DMS153 treated with DMSO at 0.1 percent for 48 hours (cell line): ENCODE measurements around the gene SLFN12L.
"Not testable (repeated sequence)": the region's sequence is repeated elsewhere in the genome, so short reads cannot be mapped to it uniquely, and the experiment has no call there.

Source experiments
- DNase-seq: peaks from one replicate; lab custom pipeline; 2025; ENCODE audit not compliant: unreplicated experiment; lab: John Stamatoyannopoulos, UW

The SLFN12L gene

GRCh38 chr17:35543856-35544255, 6.4 kb upstream of the SLFN12L start:
- DNase-seq, result no peak

GRCh38 chr17:35542990-35543389, 5.5 kb upstream of the SLFN12L start:
- DNase-seq, result no peak

GRCh38 chr17:35541434-35541833, 4.0 kb upstream of the SLFN12L start:
- DNase-seq, result no peak

- no peak for DNase-seq
Observed at GRCh38 chr17:35540589-35541404, 3.3 kb upstream of the SLFN12L start.

- DNase-seq, result no peak
Observed at GRCh38 chr17:35539659-35540026, 2.2 kb upstream of the SLFN12L start.

- DNase-seq, result no peak
Observed at GRCh38 chr17:35536664-35537171, 760 bp downstream of the SLFN12L start.

- not testable (repeated sequence) for DNase-seq
Observed at GRCh38 chr17:35535406-35535805, 2.1 kb downstream of the SLFN12L start.

GRCh38 chr17:35534576-35535093, 2.8 kb downstream of the SLFN12L start:
- no peak for DNase-seq

GRCh38 chr17:35531160-35531559, 6.3 kb downstream of the SLFN12L start:
- DNase-seq, result no peak

GRCh38 chr17:35529866-35530265, 7.6 kb downstream of the SLFN12L start:
- no peak for DNase-seq

- not testable (repeated sequence) for DNase-seq
Observed at GRCh38 chr17:35529326-35529725, 8.2 kb downstream of the SLFN12L start.

GRCh38 chr17:35523296-35523695, 14.2 kb downstream of the SLFN12L start:
- DNase-seq, result no peak

- not testable (repeated sequence) for DNase-seq
Observed at GRCh38 chr17:35521654-35522256, 15.7 kb downstream of the SLFN12L start.

- DNase-seq, result no peak
Observed at GRCh38 chr17:35521150-35521549, 16.3 kb downstream of the SLFN12L start.

GRCh38 chr17:35519906-35520442, 17.5 kb downstream of the SLFN12L start:
- no peak for DNase-seq

GRCh38 chr17:35519439-35519838, 18.0 kb downstream of the SLFN12L start:
- DNase-seq, result no peak

GRCh38 chr17:35518431-35518830, 19.0 kb downstream of the SLFN12L start:
- not testable (repeated sequence) for DNase-seq

GRCh38 chr17:35515027-35515426, 22.5 kb downstream of the SLFN12L start:
- DNase-seq, result no peak

- DNase-seq, result no peak
Observed at GRCh38 chr17:35514564-35514963, 22.9 kb downstream of the SLFN12L start.

- no peak for DNase-seq
Observed at GRCh38 chr17:35510052-35510451, 27.4 kb downstream of the SLFN12L start.

GRCh38 chr17:35507714-35508113, 29.8 kb downstream of the SLFN12L start:
- DNase-seq, result not testable (repeated sequence)

GRCh38 chr17:35499548-35499947, 37.9 kb downstream of the SLFN12L start:
- DNase-seq, result no peak
